ENCODE results near the gene IGSF9B. TPM values are rescaled to one million over a fixed set of nuclear protein-coding genes. Genes with fewer than 3 reads are reported as not detected.
"Not testable (repeated sequence)": the region's sequence is repeated elsewhere in the genome, so short reads cannot be mapped to it uniquely, and the experiment has no call there.

Gene IGSF9B, protein sequence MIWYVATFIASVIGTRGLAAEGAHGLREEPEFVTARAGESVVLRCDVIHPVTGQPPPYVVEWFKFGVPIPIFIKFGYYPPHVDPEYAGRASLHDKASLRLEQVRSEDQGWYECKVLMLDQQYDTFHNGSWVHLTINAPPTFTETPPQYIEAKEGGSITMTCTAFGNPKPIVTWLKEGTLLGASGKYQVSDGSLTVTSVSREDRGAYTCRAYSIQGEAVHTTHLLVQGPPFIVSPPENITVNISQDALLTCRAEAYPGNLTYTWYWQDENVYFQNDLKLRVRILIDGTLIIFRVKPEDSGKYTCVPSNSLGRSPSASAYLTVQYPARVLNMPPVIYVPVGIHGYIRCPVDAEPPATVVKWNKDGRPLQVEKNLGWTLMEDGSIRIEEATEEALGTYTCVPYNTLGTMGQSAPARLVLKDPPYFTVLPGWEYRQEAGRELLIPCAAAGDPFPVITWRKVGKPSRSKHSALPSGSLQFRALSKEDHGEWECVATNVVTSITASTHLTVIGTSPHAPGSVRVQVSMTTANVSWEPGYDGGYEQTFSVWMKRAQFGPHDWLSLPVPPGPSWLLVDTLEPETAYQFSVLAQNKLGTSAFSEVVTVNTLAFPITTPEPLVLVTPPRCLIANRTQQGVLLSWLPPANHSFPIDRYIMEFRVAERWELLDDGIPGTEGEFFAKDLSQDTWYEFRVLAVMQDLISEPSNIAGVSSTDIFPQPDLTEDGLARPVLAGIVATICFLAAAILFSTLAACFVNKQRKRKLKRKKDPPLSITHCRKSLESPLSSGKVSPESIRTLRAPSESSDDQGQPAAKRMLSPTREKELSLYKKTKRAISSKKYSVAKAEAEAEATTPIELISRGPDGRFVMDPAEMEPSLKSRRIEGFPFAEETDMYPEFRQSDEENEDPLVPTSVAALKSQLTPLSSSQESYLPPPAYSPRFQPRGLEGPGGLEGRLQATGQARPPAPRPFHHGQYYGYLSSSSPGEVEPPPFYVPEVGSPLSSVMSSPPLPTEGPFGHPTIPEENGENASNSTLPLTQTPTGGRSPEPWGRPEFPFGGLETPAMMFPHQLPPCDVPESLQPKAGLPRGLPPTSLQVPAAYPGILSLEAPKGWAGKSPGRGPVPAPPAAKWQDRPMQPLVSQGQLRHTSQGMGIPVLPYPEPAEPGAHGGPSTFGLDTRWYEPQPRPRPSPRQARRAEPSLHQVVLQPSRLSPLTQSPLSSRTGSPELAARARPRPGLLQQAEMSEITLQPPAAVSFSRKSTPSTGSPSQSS (N-terminal part only)
- total RNA-seq (1 to 10 TPM; 1.1 to 5.8 (median 2.7) TPM), polyA plus RNA-seq (1 to 10 TPM; 1.5 to 3.5 TPM)

DNA sequence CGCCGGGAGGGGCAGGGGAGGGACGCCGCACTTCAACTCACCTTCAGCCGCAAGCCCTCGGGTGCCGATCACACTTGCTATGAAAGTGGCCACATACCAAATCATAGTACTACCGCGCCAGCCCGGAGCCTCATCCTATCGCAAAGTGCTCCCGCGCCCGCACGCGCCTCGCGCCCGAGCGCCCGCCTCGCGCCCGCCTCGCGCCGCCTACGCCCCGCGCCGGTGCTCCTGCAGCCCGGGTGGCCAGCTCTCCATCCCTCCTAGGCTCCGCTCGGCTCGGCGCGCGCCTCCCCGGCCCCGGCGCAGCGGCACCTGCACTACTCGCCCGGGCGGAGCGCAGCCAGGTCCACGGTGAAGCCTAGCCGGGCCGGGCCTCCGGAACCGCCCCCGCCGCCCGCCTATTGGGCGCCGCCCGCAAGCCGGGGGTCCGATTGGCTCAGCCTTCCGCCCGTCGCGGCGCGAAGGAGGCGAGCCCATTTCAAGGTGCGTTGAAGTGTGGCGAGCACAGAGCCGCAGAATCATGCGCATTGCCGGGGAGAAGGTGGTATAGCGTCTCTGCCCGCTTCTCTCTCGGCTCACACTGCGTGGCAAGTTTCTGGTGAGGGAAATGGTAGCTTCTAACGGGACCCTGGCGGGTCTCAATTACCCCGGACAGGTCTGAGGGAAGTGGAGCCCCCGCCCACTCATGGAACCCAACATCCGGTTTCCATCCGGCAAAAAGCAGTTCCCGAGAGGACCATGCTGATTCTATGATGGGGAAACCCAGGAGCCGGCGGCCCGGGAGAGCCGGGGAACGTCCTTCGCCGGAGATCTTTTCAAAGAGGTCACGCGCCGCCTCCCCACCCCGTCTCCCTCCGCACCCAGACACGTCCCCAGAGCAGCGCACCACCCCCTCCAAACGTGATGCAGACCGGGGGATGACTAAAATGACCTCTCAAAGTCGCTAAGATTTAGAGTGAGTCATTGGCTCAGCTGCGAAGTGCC is at the start of gene IGSF9B:
TSS of gene IGSF9B (minus strand) at position 319 of the 984 bp plus-strand sequence. CDS start at position 105, 214 bp downstream.
- peak within 1 kb of the TSS; percentile 52 to 74 (median 65) for H3K4me3 ChIP-seq
- no peaks in the 10 kb centered on the region for H3K9me3 ChIP-seq
- ATAC-seq (peak; percentile 98 to 99 (median 99)), FAIRE-seq (no peak), DNase-seq (peak; percentile 86 to 97 (median 94))
- H3K27me3 ChIP-seq, result no peaks in the 10 kb centered on the region
- H3K4me1 ChIP-seq, result peaks cover 0 to 3% (median 0%) of the 10 kb centered on the region in 3 donors
- H3K36me3 ChIP-seq, result no peaks in the 10 kb centered on the region
- peak within 1 kb of the TSS in 1 of 4 donors; percentile 44 for H3K27ac ChIP-seq
- TF ChIP-seq, protein P1, sequence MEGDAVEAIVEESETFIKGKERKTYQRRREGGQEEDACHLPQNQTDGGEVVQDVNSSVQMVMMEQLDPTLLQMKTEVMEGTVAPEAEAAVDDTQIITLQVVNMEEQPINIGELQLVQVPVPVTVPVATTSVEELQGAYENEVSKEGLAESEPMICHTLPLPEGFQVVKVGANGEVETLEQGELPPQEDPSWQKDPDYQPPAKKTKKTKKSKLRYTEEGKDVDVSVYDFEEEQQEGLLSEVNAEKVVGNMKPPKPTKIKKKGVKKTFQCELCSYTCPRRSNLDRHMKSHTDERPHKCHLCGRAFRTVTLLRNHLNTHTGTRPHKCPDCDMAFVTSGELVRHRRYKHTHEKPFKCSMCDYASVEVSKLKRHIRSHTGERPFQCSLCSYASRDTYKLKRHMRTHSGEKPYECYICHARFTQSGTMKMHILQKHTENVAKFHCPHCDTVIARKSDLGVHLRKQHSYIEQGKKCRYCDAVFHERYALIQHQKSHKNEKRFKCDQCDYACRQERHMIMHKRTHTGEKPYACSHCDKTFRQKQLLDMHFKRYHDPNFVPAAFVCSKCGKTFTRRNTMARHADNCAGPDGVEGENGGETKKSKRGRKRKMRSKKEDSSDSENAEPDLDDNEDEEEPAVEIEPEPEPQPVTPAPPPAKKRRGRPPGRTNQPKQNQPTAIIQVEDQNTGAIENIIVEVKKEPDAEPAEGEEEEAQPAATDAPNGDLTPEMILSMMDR (IDR thresholded peaks at IDR 0.05), result no peak
- WGBS, 2 donors, result 0 to 1% methylated on average over 81 to 100 of the region's 100 CpGs
- intact Hi-C loops (cut with DNase I), result no loop called here

DNA sequence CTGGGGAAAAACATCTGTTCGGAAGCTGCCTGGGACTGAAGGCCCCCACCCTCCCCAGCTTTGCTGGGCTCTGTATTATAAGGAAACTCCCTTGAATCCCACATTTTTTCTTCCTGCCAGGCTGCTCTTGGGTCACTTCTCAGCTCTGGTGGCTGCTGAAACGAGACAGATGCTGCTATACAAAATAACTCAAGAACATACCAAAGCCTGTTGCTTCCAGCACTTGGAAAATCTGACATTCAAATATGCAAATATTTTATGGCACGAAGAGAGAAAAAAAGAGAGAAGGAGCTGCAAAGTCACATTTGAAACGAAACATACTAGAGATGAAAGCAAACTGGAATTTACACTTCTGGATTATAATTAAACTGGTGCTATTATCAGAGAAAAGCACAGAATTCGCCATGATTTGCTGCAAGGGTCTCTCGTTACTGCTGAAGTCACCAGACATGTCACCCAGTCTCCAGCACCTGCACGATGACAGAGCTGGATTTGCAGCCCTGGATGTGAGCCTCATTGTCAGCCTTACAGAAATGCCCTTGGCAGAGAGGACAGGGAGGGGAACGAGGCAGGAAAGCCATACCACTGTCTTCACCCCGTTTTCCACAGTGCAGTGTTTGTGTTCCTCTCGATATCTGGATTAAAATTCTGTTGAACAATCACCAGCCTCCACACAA is 47.9 kb upstream of the IGSF9B start:
- 21 to 43% methylated on average over 10 of the region's 10 CpGs for WGBS, 2 donors
- H3K27me3 ChIP-seq, result no peaks in the 10 kb centered on the region
- intact Hi-C loops (cut with DNase I), result no loop called here
- DNase-seq (no peak), ATAC-seq (no peak), FAIRE-seq (no peak)
- no peaks in the 10 kb centered on the region for H3K4me1 ChIP-seq
- H3K4me3 ChIP-seq, result no peak overlapping the region
- TF ChIP-seq, protein P1 (IDR thresholded peaks at IDR 0.05), result no peak
- no peak overlapping the region for H3K27ac ChIP-seq
- no peaks in the 10 kb centered on the region for H3K36me3 ChIP-seq
- no peaks in the 10 kb centered on the region for H3K9me3 ChIP-seq

DNA sequence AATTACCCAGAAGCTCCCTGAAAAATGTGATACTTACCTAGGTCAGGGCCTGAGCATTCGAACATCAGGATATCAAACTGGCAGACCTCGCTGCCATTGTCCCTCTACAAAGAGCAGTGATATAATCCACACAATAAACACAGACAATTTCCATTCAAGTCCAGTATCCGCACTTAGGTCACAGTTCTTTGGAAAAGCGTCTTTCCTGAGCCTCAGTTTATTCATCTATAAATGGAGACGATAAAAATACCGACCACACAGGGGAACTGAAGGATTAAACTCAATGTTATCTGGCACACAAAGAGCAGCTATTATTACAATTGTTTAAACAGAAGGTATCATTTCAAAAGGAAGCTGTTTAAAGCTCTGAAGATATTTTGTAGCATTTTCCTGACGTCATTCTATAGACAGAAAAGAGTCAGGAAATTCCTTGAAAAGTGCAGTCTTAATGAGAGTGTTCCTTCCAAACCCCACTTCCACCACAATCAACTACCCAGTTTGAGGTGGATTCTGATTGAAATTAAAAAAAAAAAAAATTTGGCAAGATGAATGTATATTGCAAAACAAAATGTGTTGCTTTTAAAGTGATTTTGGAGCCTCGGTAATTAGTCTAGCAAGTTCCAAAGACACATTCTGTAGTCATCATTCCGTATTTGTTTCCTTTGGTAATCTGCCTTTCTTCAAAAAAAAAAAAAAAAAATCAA is 47.2 kb upstream of the IGSF9B start:
- WGBS, 2 donors, result 59 to 74% methylated on average over 9 of the region's 9 CpGs
- no peaks in the 10 kb centered on the region for H3K9me3 ChIP-seq
- intact Hi-C loops (cut with DNase I), result no loop called here
- TF ChIP-seq, protein P1 (IDR thresholded peaks at IDR 0.05), result no peak
- H3K27ac ChIP-seq, result no peak overlapping the region
- ATAC-seq, result no peak
- H3K36me3 ChIP-seq, result no peaks in the 10 kb centered on the region
- no peak for FAIRE-seq
- no peaks in the 10 kb centered on the region for H3K4me1 ChIP-seq
- H3K27me3 ChIP-seq, result no peaks in the 10 kb centered on the region
- DNase-seq, result no peak
- no peak overlapping the region for H3K4me3 ChIP-seq

DNA sequence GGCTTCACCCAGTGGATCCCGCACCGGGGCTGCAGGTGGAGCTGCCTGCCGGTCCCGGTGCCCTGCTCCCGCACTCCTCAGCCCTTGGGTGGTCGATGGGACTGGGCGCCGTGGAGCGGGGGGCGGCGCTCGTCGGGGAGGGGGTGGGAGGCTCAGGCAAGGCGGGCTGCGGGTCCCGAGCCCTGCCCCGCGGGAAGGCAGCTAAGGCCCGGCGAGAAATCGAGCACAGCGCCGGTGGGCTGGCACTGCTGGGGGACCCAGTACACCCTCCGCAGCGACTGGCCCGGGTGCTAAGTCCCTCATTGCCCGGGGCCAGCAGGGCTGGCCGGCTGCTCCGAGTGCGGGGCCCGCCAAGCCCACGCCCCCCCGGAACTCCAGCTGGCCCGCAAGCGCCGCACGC is 46.1 kb upstream of the IGSF9B start:
- FAIRE-seq; H3K4me1 ChIP-seq; H3K36me3 ChIP-seq; intact Hi-C loops (cut with DNase I); H3K27me3 ChIP-seq; ATAC-seq; H3K4me3 ChIP-seq; H3K27ac ChIP-seq; H3K9me3 ChIP-seq; DNase-seq: not testable (repeated sequence)
- 85 to 92% methylated on average over 36 to 37 of the region's 37 CpGs for whole genome bisulfite sequencing, 2 donors

DNA sequence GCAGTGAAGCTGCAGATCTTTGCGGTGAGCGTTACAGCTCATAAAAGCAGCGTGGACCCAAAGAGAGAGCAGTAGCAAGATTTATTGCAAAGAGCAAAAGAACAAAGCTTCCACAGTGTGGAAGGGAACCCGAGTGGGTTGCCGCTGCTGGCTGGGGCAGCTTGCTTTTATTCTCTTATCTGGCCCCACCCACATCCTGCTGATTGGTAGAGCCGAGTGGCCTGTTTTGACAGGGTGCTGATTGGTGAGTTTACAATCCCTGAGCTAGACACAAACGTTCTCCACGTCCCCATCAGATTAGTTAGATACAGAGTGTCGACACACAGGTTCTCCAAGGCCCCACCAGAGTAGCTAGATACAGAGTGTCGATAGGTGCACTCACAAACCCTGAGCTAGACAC is 45.6 kb upstream of the IGSF9B start:
- ATAC-seq; FAIRE-seq; H3K27me3 ChIP-seq; H3K9me3 ChIP-seq; H3K27ac ChIP-seq; H3K4me1 ChIP-seq; H3K36me3 ChIP-seq; intact Hi-C loops (cut with DNase I); DNase-seq; H3K4me3 ChIP-seq: not testable (repeated sequence)
- WGBS, 2 donors, result 59 to 60% methylated on average over 10 of the region's 10 CpGs
